Fibroblast of lung (primary cell): ENCODE measurements around the gene SDK1. TPM values are rescaled to one million over a fixed set of nuclear protein-coding genes. Genes with fewer than 3 reads are reported as not detected.

Experiments used
- DNase-seq, 2 donors: peaks; one replicate each; pipeline versions ENCODE4 v3.0.0 to v3.0.0-alpha.2; 2010; ENCODE audit warnings: low read depth in 2 of 2
- H2AFZ ChIP-seq: 2 replicates; pipeline ENCODE4 v1.5.1; 2012; ENCODE audit warnings: low read length, control low read depth, inconsistent platforms
- H3K27ac ChIP-seq: 2 replicates; pipeline ENCODE4 v1.5.1; 2011; ENCODE audit warnings: low read length, control low read depth; ENCODE audit not compliant: insufficient read depth
- H3K27me3 ChIP-seq: 2 replicates; pipeline ENCODE4 v1.5.1; 2011; ENCODE audit warnings: mild to moderate bottlenecking, low read length; ENCODE audit not compliant: control insufficient read depth, insufficient read depth
- H3K36me3 ChIP-seq: 2 replicates; pipeline ENCODE4 v1.5.1; 2011; ENCODE audit warnings: low read length; ENCODE audit not compliant: control insufficient read depth, insufficient read depth
- H3K4me1 ChIP-seq: 2 replicates; pipeline ENCODE4 v1.5.1; 2011; ENCODE audit warnings: low read length; ENCODE audit not compliant: control insufficient read depth, insufficient read depth; ENCODE audit errors: extremely low read depth
- H3K4me2 ChIP-seq: 2 replicates; pipeline ENCODE4 v1.5.1; 2011; ENCODE audit warnings: low read length, control low read depth; ENCODE audit not compliant: insufficient read depth; ENCODE audit errors: extremely low read depth
- H3K4me3 ChIP-seq, 4 experiments: fragments of 200-600 bp in 1 of 4; sonication (generic) in 1 of 4; replicated peaks in 1 of 4; 2 replicates each; pipeline ENCODE4 v1.5.1; 2011 to 2016; ENCODE audit warnings: low read length in 4 of 4, low read depth in 3 of 4, mild to moderate bottlenecking in 3 of 4, control low read depth in 2 of 4, inconsistent platforms in 1 of 4, mixed read lengths in 1 of 4; ENCODE audit not compliant: insufficient read depth in 1 of 4; ENCODE audit errors: control extremely low read depth in 1 of 4
- H3K79me2 ChIP-seq: 2 replicates; pipeline ENCODE4 v1.5.1; 2012; ENCODE audit warnings: mild to moderate bottlenecking, low read length, inconsistent platforms; ENCODE audit not compliant: control insufficient read depth, insufficient read depth
- H3K9ac ChIP-seq: 2 replicates; pipeline ENCODE4 v1.5.1; 2011; ENCODE audit warnings: mild to moderate bottlenecking, low read length, control low read depth; ENCODE audit not compliant: insufficient read depth
- H3K9me3 ChIP-seq: 2 replicates; pipeline ENCODE4 v1.5.1; 2012; ENCODE audit warnings: low read depth, low read length; ENCODE audit not compliant: control insufficient read depth, insufficient read depth
- H4K20me1 ChIP-seq: 2 replicates; pipeline ENCODE4 v1.5.1; 2011; ENCODE audit warnings: low read length; ENCODE audit not compliant: control insufficient read depth, insufficient read depth; ENCODE audit errors: extremely low read depth
- CTCF ChIP-seq, 2 donors: IDR thresholded peaks in 1 of 2; conservative IDR thresholded peaks in 1 of 2; 1 replicate in 1 of 2; 2 replicates in 1 of 2; pipeline ENCODE4 v1.5.1; 2011 to 2012; ENCODE audit warnings: low read length in 2 of 2, control low read depth in 1 of 2, inconsistent platforms in 1 of 2, low read depth in 1 of 2, mild to moderate bottlenecking in 1 of 2
- EZH2 ChIP-seq: IDR thresholded peaks from 2 replicates; pipeline ENCODE4 v1.5.1; 2012; ENCODE audit warnings: low read length, control low read depth, mild to moderate bottlenecking; ENCODE audit errors: missing control alignments
- polyA plus RNA-seq, 2 donors: library from polyadenylated mRNA; depleted of rRNA in 1 of 2; stranded (reverse) in 1 of 2; unstranded in 1 of 2; fragments of >200 nt; gene quantifications; 2 replicates each; pipeline ENCODE4 v1.2.1, GENCODE V29; 2011 to 2012; ENCODE audit warnings: missing spikeins in 1 of 2
- total RNA-seq: library from RNA; depleted of rRNA; stranded (reverse); fragments of >200 nt; gene quantifications from 2 replicates; pipeline ENCODE4 v1.2.1, GENCODE V29; 2014

Gene SDK1
- total and polyA plus RNA-seq, 2 donors (not counting 1 experiment from before 2014, with no cell fraction given) = 1.0 to 8.6 TPM

GRCh38 chr7:3688071-3688470 is 387.0 kb downstream of the SDK1 start:
- TF ChIP-seq EZH2 (no peak), CTCF (conservative IDR thresholded peaks at IDR 0.05 in 1 of 2, IDR thresholded peaks at IDR 0.05 in 1 of 2; ENCODE audit: low read depth in 1 of 2, low read length in 2 of 2) (no peak)
- Histone ChIP-seq H4K20me1 (no peaks in the 10 kb centered on the region), H2AFZ (no peak overlapping the region), H3K9ac (no peak overlapping the region), H3K4me1 (no peaks in the 10 kb centered on the region), H3K4me2 (no peak overlapping the region), H3K4me3 (no peak overlapping the region), H3K36me3 (no peaks in the 10 kb centered on the region), H3K79me2 (no peaks in the 10 kb centered on the region), H3K9me3 (no peaks in the 10 kb centered on the region), H3K27me3 (no peaks in the 10 kb centered on the region), H3K27ac (no peak overlapping the region)
- DNase-seq = no peak

- Histone ChIP-seq H3K4me2 (no peak overlapping the region), H3K9ac (no peak overlapping the region), H3K79me2 (no peaks in the 10 kb centered on the region), H3K27me3 (no peaks in the 10 kb centered on the region), H3K4me1 (no peaks in the 10 kb centered on the region), H3K9me3 (no peaks in the 10 kb centered on the region), H3K36me3 (no peaks in the 10 kb centered on the region), H3K27ac (no peak overlapping the region), H2AFZ (no peak overlapping the region), H3K4me3 (no peak overlapping the region), H4K20me1 (no peaks in the 10 kb centered on the region)
- DNase-seq = no peak
- TF ChIP-seq CTCF (conservative IDR thresholded peaks at IDR 0.05 in 1 of 2, IDR thresholded peaks at IDR 0.05 in 1 of 2; ENCODE audit: low read depth in 1 of 2, low read length in 2 of 2) (no peak), EZH2 (no peak)
Measured at GRCh38 chr7:3688842-3689241, 387.8 kb downstream of the SDK1 start.

- no peaks in the 10 kb centered on the region for H4K20me1 ChIP-seq
- DNase-seq = no peak
- H3K4me2 ChIP-seq = no peak overlapping the region
- no peak overlapping the region for H3K4me3 ChIP-seq
- no peaks in the 10 kb centered on the region for H3K9me3 ChIP-seq
- H3K27ac ChIP-seq = no peak overlapping the region
- H3K36me3 ChIP-seq = no peaks in the 10 kb centered on the region
- TF ChIP-seq EZH2 (no peak), CTCF (conservative IDR thresholded peaks at IDR 0.05 in 1 of 2, IDR thresholded peaks at IDR 0.05 in 1 of 2; ENCODE audit: low read depth in 1 of 2, low read length in 2 of 2) (no peak)
- H3K27me3 ChIP-seq = no peaks in the 10 kb centered on the region
- no peak overlapping the region for H3K9ac ChIP-seq
- no peak overlapping the region for H2AFZ ChIP-seq
- H3K4me1 ChIP-seq = no peaks in the 10 kb centered on the region
- H3K79me2 ChIP-seq = no peaks in the 10 kb centered on the region
Measured at GRCh38 chr7:3691478-3692158, 390.6 kb downstream of the SDK1 start.
